Measurements from ENCODE around the gene WDR18. TPM values are rescaled to one million over a fixed set of nuclear protein-coding genes. Genes with fewer than 3 reads are reported as not detected.
A peak's percentile ranks its signal among the peaks of the same experiment; 100 is the strongest.

Gene WDR18
- total RNA-seq, 2 experiments from 2014 or later, result 73.3 to 75.8 TPM

DNA sequence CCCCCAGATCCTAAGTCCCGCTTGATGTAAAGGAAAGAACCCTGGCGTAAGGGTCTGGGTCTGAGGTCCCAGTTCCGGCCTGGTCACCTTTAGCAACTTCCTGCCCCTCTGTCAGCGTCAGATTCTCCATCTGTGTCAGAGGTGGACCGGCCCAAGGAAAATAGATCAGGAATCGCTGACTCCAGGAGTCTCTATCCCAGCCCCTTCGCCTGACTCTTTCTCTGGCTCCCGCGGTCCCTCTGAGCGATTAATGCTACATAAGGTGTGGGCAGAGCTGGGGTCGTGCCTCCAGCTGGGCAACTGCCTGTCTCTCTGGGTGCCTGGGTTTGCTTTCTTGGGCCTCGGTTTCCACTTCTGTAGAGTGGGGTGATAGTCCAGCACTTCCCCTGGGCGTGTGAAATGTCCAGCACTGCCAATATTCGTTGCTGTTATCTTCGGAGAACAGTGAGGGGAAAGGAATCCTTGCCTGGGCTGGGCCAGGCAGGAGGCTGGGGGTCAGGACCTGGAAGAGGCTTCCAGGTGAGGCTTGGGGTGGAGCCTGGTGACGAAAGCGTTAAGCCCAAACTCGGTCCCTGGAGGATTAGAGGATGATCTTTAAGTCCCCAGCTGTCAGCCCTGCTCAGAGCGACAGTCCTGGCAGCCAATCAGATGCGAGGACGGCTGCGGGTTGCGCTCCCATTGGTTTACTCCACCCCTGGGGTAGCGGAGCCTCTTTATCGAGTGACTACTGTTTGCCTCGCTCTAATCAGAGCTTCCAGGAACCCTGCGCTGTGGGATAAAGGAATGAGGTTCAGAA lies 56.5 kb downstream of the WDR18 start:
- ChIA-PET POLR2A (interaction anchor here (0.6 to 3.7 kb wide), 8 partner anchors 13 to 546 kb away, joined by 3 to 23 read pairs (median 4); partner anchors contain the start of genes ARHGAP45, CNN2, GPX4 and RNU6-2), CTCF (interaction anchor here (1.1 to 4.2 kb wide), 4 partner anchors 10 to 46 kb away, joined by 4 to 31 read pairs (median 6); partner anchors contain the start of genes ARHGAP45 and RNU6-2)
- intact Hi-C loops (cut with micrococcal nuclease), result loop anchor here (2.0 kb wide), 2 partner anchors 20 to 26 kb away; partner anchors contain the start of genes ARHGAP45, RNU6-2 and TMEM259
- Mint-ChIP-seq H3K4me3 (peak overlapping the region; percentile 84), H3K9me3 (no peaks in the 10 kb centered on the region), H3K27ac (peak overlapping the region; percentile 68), H3K27me3 (no peaks in the 10 kb centered on the region), H3K36me3 (peaks cover 23% of the 10 kb centered on the region), H3K4me1 (ENCODE audit: low read depth) (peaks cover 36% of the 10 kb centered on the region)
- DNase-seq, result peak; percentile 96

DNA sequence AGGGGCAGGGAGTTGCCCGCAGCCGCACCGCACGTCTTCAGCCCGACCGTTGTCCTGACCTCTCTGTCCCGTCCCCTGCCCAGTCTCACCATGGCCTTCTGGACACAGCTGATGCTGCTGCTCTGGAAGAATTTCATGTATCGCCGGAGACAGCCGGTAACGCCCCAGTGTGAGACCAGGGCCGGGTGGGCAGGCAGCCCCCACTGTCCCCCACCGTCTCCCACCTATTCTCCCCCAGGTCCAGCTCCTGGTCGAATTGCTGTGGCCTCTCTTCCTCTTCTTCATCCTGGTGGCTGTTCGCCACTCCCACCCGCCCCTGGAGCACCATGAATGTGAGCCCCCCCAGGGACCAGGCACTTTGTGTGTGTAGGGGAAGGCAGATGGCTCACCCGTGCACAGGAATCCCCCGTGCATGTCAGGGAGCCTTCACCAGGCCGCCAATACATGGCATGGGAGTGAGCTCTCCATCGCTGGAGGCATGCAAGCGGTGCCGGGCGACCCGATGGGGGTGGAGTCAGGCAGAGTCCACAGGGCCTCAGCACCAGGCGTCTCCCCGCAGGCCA lies 57.2 kb downstream of the WDR18 start:
- no peak for DNase-seq
- intact Hi-C loops (cut with micrococcal nuclease), result loop anchor here (2.0 kb wide), 2 partner anchors 21 to 25 kb away; partner anchors contain the start of genes ARHGAP45, RNU6-2 and TMEM259
- no peaks in the 10 kb centered on the region for H3K9me3 Mint-ChIP-seq
- POLR2A ChIA-PET, result interaction anchor here (0.6 to 1.0 kb wide), 3 partner anchors 14 to 546 kb away, joined by 3 to 5 read pairs (median 4); partner anchors contain the start of gene GPX4
- no peaks in the 10 kb centered on the region for H3K27me3 Mint-ChIP-seq
- H3K4me1 Mint-ChIP-seq (ENCODE audit: low read depth), result peaks cover 36% of the 10 kb centered on the region
- H3K36me3 Mint-ChIP-seq, result peaks cover 19% of the 10 kb centered on the region
- CTCF ChIA-PET, result interaction anchor here (2.1 to 4.2 kb wide), 2 partner anchors 24 to 46 kb away, joined by 8 to 31 read pairs; partner anchors contain the start of gene ARHGAP45
- no peak overlapping the region for H3K27ac Mint-ChIP-seq
- peak overlapping the region; percentile 84 for H3K4me3 Mint-ChIP-seq

DNA sequence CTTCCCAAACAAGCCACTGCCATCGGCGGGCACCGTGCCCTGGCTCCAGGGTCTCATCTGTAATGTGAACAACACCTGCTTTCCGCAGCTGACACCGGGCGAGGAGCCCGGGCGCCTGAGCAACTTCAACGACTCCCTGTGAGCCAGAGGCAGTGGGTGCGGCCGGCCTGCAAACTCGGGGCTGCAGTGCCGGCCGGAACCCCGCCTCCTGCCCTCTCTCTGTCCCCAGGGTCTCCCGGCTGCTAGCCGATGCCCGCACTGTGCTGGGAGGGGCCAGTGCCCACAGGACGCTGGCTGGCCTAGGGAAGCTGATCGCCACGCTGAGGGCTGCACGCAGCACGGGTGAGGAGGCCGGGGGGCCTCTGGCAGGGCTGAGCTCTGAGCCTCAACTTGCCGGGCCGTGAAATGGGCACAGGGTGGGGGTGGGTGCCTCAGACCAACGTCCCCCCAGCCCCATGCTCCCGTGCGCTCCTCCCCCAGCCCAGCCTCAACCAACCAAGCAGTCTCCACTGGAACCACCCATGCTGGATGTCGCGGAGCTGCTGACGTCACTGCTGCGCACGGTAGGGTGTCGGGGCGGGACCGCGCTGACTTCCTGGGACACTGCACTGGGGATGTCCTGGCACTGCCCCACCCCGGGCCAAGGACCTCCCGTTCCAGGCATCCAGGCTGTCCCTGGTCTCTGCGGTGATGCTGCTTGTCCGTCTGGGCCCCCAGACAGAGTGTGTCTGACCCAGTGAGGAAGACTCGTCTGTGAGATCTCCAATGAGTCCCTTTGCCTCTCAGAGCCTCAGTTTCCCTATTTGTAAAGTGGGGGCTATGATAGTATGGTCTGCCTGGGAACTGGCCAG lies 57.9 kb downstream of the WDR18 start:
- ChIA-PET CTCF (interaction anchor here (4.2 kb wide), 1 partner anchor 23 kb away, joined by 31 read pairs; the partner anchor contains the start of gene ARHGAP45), POLR2A (no interaction called here)
- DNase-seq, result no peak
- H3K4me3 Mint-ChIP-seq, result no peak overlapping the region
- H3K4me1 Mint-ChIP-seq (ENCODE audit: low read depth), result peaks cover 35% of the 10 kb centered on the region
- H3K27me3 Mint-ChIP-seq, result no peaks in the 10 kb centered on the region
- no peaks in the 10 kb centered on the region for H3K9me3 Mint-ChIP-seq
- peaks cover 16% of the 10 kb centered on the region for H3K36me3 Mint-ChIP-seq
- intact Hi-C loops (cut with micrococcal nuclease), result loop anchor here (2.0 kb wide), 2 partner anchors 21 to 25 kb away; partner anchors contain the start of genes ARHGAP45, RNU6-2 and TMEM259
- no peak overlapping the region for H3K27ac Mint-ChIP-seq

DNA sequence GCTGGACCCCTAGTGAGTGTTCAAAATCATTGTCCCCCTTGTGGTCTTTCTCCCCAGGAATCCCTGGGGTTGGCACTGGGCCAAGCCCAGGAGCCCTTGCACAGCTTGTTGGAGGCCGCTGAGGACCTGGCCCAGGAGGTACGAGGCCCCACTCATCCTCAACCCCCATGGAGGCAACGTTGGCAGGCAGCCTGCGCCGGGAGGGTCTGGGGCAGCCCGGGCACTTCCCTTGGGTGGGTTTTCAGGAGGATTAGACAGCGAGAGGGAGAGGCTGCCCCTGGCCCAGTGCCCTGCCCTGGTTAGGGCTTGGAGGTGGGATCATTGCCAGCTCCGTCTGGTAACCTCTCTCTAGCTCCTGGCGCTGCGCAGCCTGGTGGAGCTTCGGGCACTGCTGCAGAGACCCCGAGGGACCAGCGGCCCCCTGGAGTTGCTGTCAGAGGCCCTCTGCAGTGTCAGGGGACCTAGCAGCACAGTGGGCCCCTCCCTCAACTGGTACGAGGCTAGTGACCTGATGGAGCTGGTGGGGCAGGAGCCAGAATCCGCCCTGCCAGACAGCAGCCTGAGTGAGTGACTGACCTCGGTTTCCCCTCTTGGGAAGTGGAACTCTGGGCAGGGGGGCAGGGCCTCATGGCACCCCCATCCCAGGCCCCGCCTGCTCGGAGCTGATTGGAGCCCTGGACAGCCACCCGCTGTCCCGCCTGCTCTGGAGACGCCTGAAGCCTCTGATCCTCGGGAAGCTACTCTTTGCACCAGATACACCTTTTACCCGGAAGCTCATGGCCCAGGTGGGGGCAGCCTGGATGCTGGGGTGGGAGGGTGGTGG lies 58.8 kb downstream of the WDR18 start:
- H3K27ac Mint-ChIP-seq, result no peak overlapping the region
- CTCF ChIA-PET, result interaction anchor here (0.8 to 1.0 kb wide), 2 partner anchors 15 to 22 kb away, joined by 3 read pairs; no protein-coding TSS in a partner anchor

More for the DNA sequence above, 58.8 kb downstream of the WDR18 start:
- Mint-ChIP-seq H3K4me3 (no peak overlapping the region), H3K36me3 (peaks cover 11% of the 10 kb centered on the region), H3K9me3 (no peaks in the 10 kb centered on the region), H3K27me3 (no peaks in the 10 kb centered on the region), H3K4me1 (ENCODE audit: low read depth) (peaks cover 29% of the 10 kb centered on the region)
- POLR2A ChIA-PET, result no interaction called here
- DNase-seq, result no peak
- intact Hi-C loops (cut with micrococcal nuclease), result no loop called here

Other genes starting within 250 kb of the WDR18 start
- gene MISP, start 233.2 kb upstream of the WDR18 start, total RNA-seq, result not detected
- gene PTBP1, start 186.9 kb upstream of the WDR18 start, total RNA-seq, result 100 to 1,000 TPM; 464 to 465 TPM
- not detected for gene PLPPR3, start 162.4 kb upstream of the WDR18 start, total RNA-seq
- gene AZU1, start 156.5 kb upstream of the WDR18 start, total RNA-seq, result not detected
- not detected for gene PRTN3, start 143.3 kb upstream of the WDR18 start, total RNA-seq
- gene ELANE, start 132.0 kb upstream of the WDR18 start, total RNA-seq, result not detected
- gene CFD, start 124.7 kb upstream of the WDR18 start, total RNA-seq, result under 1 TPM; 0.40 to 0.63 TPM
- gene MED16, start 91.2 kb upstream of the WDR18 start, total RNA-seq, result 10 to 100 TPM; 58.9 to 62.7 TPM
- gene RNU6-9, start 90.9 kb upstream of the WDR18 start, total RNA-seq, result not detected
- gene R3HDM4, start 71.1 kb upstream of the WDR18 start, total RNA-seq, result 10 to 100 TPM; 80.4 to 81.4 TPM
- gene KISS1R, start 67.0 kb upstream of the WDR18 start, total RNA-seq, result 10 to 100 TPM in 1 of 2 experiments, 1 to 10 TPM in 1; 9.9 to 10.6 TPM
- gene ARID3A, start 58.3 kb upstream of the WDR18 start, total RNA-seq, result 10 to 100 TPM; 28.5 to 30.6 TPM
- not detected for gene GRIN3B, start 16.1 kb downstream of the WDR18 start, total RNA-seq
- gene TMEM259, start 36.8 kb downstream of the WDR18 start, total RNA-seq, result 100 to 1,000 TPM; 107 to 109 TPM
- not detected for gene RNU6-2, start 37.2 kb downstream of the WDR18 start, total RNA-seq
- 100 to 1,000 TPM; 123 to 130 TPM for gene CNN2, start 42.3 kb downstream of the WDR18 start, total RNA-seq
- gene ABCA7, start 55.8 kb downstream of the WDR18 start, total RNA-seq, result 10 to 100 TPM; 28.3 to 29.3 TPM
- 100 to 1,000 TPM; 136 to 142 TPM for gene ARHGAP45, start 82.8 kb downstream of the WDR18 start, total RNA-seq
- 100 to 1,000 TPM; 204 to 207 TPM for gene POLR2E, start 111.0 kb downstream of the WDR18 start, total RNA-seq
- gene GPX4, start 119.6 kb downstream of the WDR18 start, total RNA-seq, result 100 to 1,000 TPM; 274 to 275 TPM
- gene SBNO2, start 189.9 kb downstream of the WDR18 start, total RNA-seq, result 100 to 1,000 TPM in 1 of 2 experiments, 10 to 100 TPM in 1; 96.9 to 110 TPM
- 10 to 100 TPM; 66.4 to 74.3 TPM for gene STK11, start 221.4 kb downstream of the WDR18 start, total RNA-seq